B cell (primary cell): Measurements from ENCODE around the gene FAXDC2. TPM values are rescaled to one million over a fixed set of nuclear protein-coding genes. Genes with fewer than 3 reads are reported as not detected.

Experiments used
- ATAC-seq: fragments of 200-7000 bp; cut with Tn5 transposase; one replicate; pipeline ENCODE4 v1.10.0; 2021; ENCODE audit warnings: low read depth, mild to moderate bottlenecking, moderate number of reproducible peaks, moderate library complexity
- CTCF ChIA-PET: fragments of 350-600 bp; sonication (Branson Sonifier 250); formaldehyde crosslinking; loops from one replicate; lab custom pipeline; 2021; ENCODE audit warnings: antibody characterized with exemption, inconsistent platforms; lab: Charles Lee
- POLR2A ChIA-PET: fragments of 350-600 bp; sonication (Branson Sonifier 250); formaldehyde crosslinking; loops from one replicate; lab custom pipeline; 2021; ENCODE audit warnings: antibody characterized with exemption; lab: Charles Lee
- DNase-seq: peaks from one replicate; pipeline ENCODE4 v3.0.0; 2013
- H2AFZ ChIP-seq: 2 replicates; pipeline ENCODE4 v1.6.1; 2012; ENCODE audit warnings: mild to moderate bottlenecking, low read depth, low read length; ENCODE audit not compliant: insufficient read depth, poor library complexity, severe bottlenecking
- H3K27ac ChIP-seq, 2 donors: 1 replicate in 1 of 2; 2 replicates in 1 of 2; pipeline ENCODE4 v1.5.1; 2012 to 2013; ENCODE audit warnings: low read length in 2 of 2, mild to moderate bottlenecking in 2 of 2, moderate library complexity in 1 of 2
- H3K27me3 ChIP-seq, 4 experiments: fragments of 200-600 bp in 1 of 4; sonication (generic) in 1 of 4; replicated peaks in 1 of 4; 1 replicate in 2 of 4; 2 replicates in 2 of 4; pipeline versions ENCODE4 v1.6.1 to v1.7.0; 2013 to 2016; ENCODE audit warnings: low read length in 3 of 4, mild to moderate bottlenecking in 2 of 4, mixed read lengths in 1 of 4, moderate library complexity in 1 of 4; ENCODE audit not compliant: insufficient read depth in 4 of 4, control insufficient read depth in 3 of 4; ENCODE audit errors: control extremely low read depth in 1 of 4
- H3K36me3 ChIP-seq, 2 experiments: replicated peaks in 1 of 2; 1 replicate in 1 of 2; 2 replicates in 1 of 2; pipeline versions ENCODE4 v1.6.1 to v1.7.1; 2013; ENCODE audit warnings: low read length in 1 of 2; ENCODE audit not compliant: insufficient read depth in 2 of 2, control insufficient read depth in 1 of 2; ENCODE audit errors: control extremely low read depth in 1 of 2, extremely low read depth in 1 of 2
- H3K4me1 ChIP-seq, 2 donors: fragments of 200-600 bp in 1 of 2; sonication (generic) in 1 of 2; 1 replicate in 1 of 2; 2 replicates in 1 of 2; pipeline versions ENCODE4 v1.5.1 to v1.6.1; 2013 to 2017; ENCODE audit warnings: low read length in 2 of 2; ENCODE audit not compliant: control insufficient read depth in 2 of 2, insufficient read depth in 2 of 2
- H3K4me2 ChIP-seq: replicated peaks from 2 replicates; pipeline ENCODE3; 2012; ENCODE audit warnings: mild to moderate bottlenecking, low read depth, low read length; ENCODE audit not compliant: poor library complexity, severe bottlenecking
- H3K4me3 ChIP-seq, 5 experiments: fragments of 200-600 bp in 1 of 5; sonication (generic) in 1 of 5; 1 replicate in 3 of 5; 2 replicates in 2 of 5; pipeline versions ENCODE4 v1.5.1 to v1.7.0; 2011 to 2016; ENCODE audit warnings: low read length in 4 of 5, mild to moderate bottlenecking in 4 of 5, low read depth in 2 of 5, control low read depth in 1 of 5, moderate library complexity in 1 of 5; ENCODE audit not compliant: insufficient read depth in 1 of 5; ENCODE audit errors: control extremely low read depth in 1 of 5, extremely low read depth in 1 of 5
- H3K79me2 ChIP-seq: fragments of 200-600 bp; sonication (generic); one replicate; pipeline ENCODE4 v1.6.0; 2016; ENCODE audit warnings: low read length; ENCODE audit not compliant: control insufficient read depth, insufficient read depth
- H3K9ac ChIP-seq: fragments of 200-600 bp; sonication (generic); 2 replicates; pipeline ENCODE4 v1.6.1; 2017; ENCODE audit warnings: mild to moderate bottlenecking, low read length, moderate library complexity
- H3K9me3 ChIP-seq, 3 donors: one replicate each; pipeline versions ENCODE4 v1.6.1 to v1.7.1; 2013; ENCODE audit warnings: low read length in 2 of 3; ENCODE audit not compliant: control insufficient read depth in 2 of 3, insufficient read depth in 1 of 3; ENCODE audit errors: control extremely low read depth in 1 of 3
- H4K20me1 ChIP-seq: 2 replicates; pipeline ENCODE4 v1.6.0; 2012; ENCODE audit warnings: mild to moderate bottlenecking, low read length; ENCODE audit not compliant: insufficient read depth, control insufficient read depth, poor library complexity, severe bottlenecking
- H3K27ac Mint-ChIP-seq: one replicate; pipeline ENCODE4 v1.8.0; 2021; ENCODE audit warnings: mixed read lengths
- H3K27me3 Mint-ChIP-seq: one replicate; pipeline ENCODE4 v1.8.0; 2021; ENCODE audit warnings: mixed read lengths
- H3K4me1 Mint-ChIP-seq: one replicate; pipeline ENCODE4 v1.8.0; 2021; ENCODE audit warnings: mixed read lengths
- H3K4me3 Mint-ChIP-seq: one replicate; pipeline ENCODE4 v1.8.0; 2021; ENCODE audit warnings: mixed read lengths
- H3K9me3 Mint-ChIP-seq: one replicate; pipeline ENCODE4 v1.8.0; 2022; ENCODE audit warnings: mixed read lengths; ENCODE audit not compliant: insufficient read depth
- CTCF ChIP-seq: fragments of 200-600 bp; IDR thresholded peaks from one replicate; pipeline ENCODE4 v1.8.0; 2022; ENCODE audit warnings: antibody characterized with exemption, mild to moderate bottlenecking
- EZH2 ChIP-seq: IDR thresholded peaks from 2 replicates; pipeline ENCODE4 v1.6.1; 2012; ENCODE audit warnings: borderline replicate concordance, low read depth, mild to moderate bottlenecking, moderate library complexity, low read length; ENCODE audit not compliant: insufficient read depth, poor library complexity, severe bottlenecking
- WGBS: methylation state at CpG from one replicate; pipeline ENCODE4 v1.1.5; 2013; ENCODE audit warnings: missing lambda C conversion rate; ENCODE audit not compliant: insufficient coverage; 5-methylcytosine and 5-hydroxymethylcytosine counted together
- intact Hi-C: fragments of 100-400 bp; cut with micrococcal nuclease; formaldehyde crosslinking; loops from one replicate; pipeline ENCODE4 v1.10.0; 2022
- polyA plus RNA-seq: library from polyadenylated mRNA; depleted of rRNA; stranded (reverse); fragments of >200 nt; gene quantifications from 2 replicates; pipeline ENCODE4 v1.2.3, GENCODE V29; 2012
- total RNA-seq, 2 donors: library from RNA; stranded (reverse); fragments of 120-200 nt in 1 of 2; gene quantifications; 1 replicate in 1 of 2; 2 replicates in 1 of 2; pipeline versions ENCODE4 v1.2.3 to v1.2.4, GENCODE V29; 2013 to 2022

FAXDC2 gene
- total and polyA plus RNA-seq, 2 donors (not counting 1 experiment from before 2014, with no cell fraction given), result 0.07 TPM; not detected in 1

- ChIA-PET POLR2A (interaction anchor here (0.7 kb wide), 1 partner anchor 129 kb away, joined by 3 read pairs; no protein-coding TSS in a partner anchor), CTCF (interaction anchor here (0.8 to 7.7 kb wide), 4 partner anchors 40 to 162 kb away, joined by 3 to 84 read pairs (median 4); no protein-coding TSS in a partner anchor)
- ATAC-seq, result peak; percentile 82
- Mint-ChIP-seq H3K4me3 (no peak overlapping the region), H3K4me1 (peaks cover 20% of the 10 kb centered on the region), H3K27ac (peak overlapping the region; percentile 50), H3K27me3 (no peaks in the 10 kb centered on the region), H3K9me3 (no peaks in the 10 kb centered on the region)
- TF ChIP-seq EZH2, result no peak
- peak; percentile 97 for TF ChIP-seq CTCF
- peak overlapping the region in 1 of 2 donors; percentile 41 for H3K27ac ChIP-seq
- 82% methylated on average over 2 of the region's 3 CpGs for WGBS
- no peak overlapping the region for H3K4me2 ChIP-seq
- H3K4me1 ChIP-seq, result peaks cover 21 to 25% of the 10 kb centered on the region in 2 donors
- H3K79me2 ChIP-seq, result no peaks in the 10 kb centered on the region
- H4K20me1 ChIP-seq, result peaks cover 19% of the 10 kb centered on the region
- H3K36me3 ChIP-seq, result peaks cover 16 to 75% of the 10 kb centered on the region in 2 experiments
- no peak overlapping the region for H2AFZ ChIP-seq
- H3K9me3 ChIP-seq, result no peaks in the 10 kb centered on the region
- H3K9ac ChIP-seq, result no peak overlapping the region
- H3K4me3 ChIP-seq, result no peak overlapping the region
- intact Hi-C loops, result loop anchor here (1.0 to 2.0 kb wide), 3 partner anchors 45 to 162 kb away; partner anchors contain the start of gene LARP1
- H3K27me3 ChIP-seq, result no peaks in the 10 kb centered on the region
- peak; percentile 75 for DNase-seq
Observed at GRCh38 chr5:154811653-154812465, 38.5 kb downstream of the FAXDC2 start.

- Histone ChIP-seq H3K9me3 (no peaks in the 10 kb centered on the region), H3K36me3 (peaks cover 22 to 72% of the 10 kb centered on the region in 2 experiments), H3K9ac (no peak overlapping the region), H3K4me3 (no peak overlapping the region), H4K20me1 (peaks cover 19% of the 10 kb centered on the region), H3K79me2 (no peaks in the 10 kb centered on the region), H3K4me1 (peaks cover 21 to 25% of the 10 kb centered on the region in 2 donors), H3K27me3 (no peaks in the 10 kb centered on the region), H3K4me2 (no peak overlapping the region), H3K27ac (peak overlapping the region in 1 of 2 donors; percentile 7), H2AFZ (no peak overlapping the region)
- ChIA-PET CTCF (interaction anchor here (0.8 to 7.7 kb wide), 4 partner anchors 40 to 162 kb away, joined by 3 to 84 read pairs (median 4); no protein-coding TSS in a partner anchor), POLR2A (interaction anchor here (0.7 kb wide), 1 partner anchor 128 kb away, joined by 3 read pairs; no protein-coding TSS in a partner anchor)
- Mint-ChIP-seq H3K27ac (peak overlapping the region; percentile 12), H3K9me3 (no peaks in the 10 kb centered on the region), H3K27me3 (no peaks in the 10 kb centered on the region), H3K4me3 (no peak overlapping the region), H3K4me1 (peaks cover 20% of the 10 kb centered on the region)
- WGBS, result 100% methylated on average over 5 of the region's 7 CpGs
- no peak for TF ChIP-seq CTCF
- TF ChIP-seq EZH2, result no peak
- no peak for ATAC-seq
- intact Hi-C loops, result no loop called here
- DNase-seq, result no peak
Observed at GRCh38 chr5:154811239-154811638, 39.2 kb downstream of the FAXDC2 start.
